DMS153 treated with DMSO at 0.1 percent for 48 hours (cell line): ENCODE measurements around the gene IRF9.
A peak's percentile ranks its signal among the peaks of the same experiment; 100 is the strongest.

ENCODE experiments used
- DNase-seq: peaks from one replicate; lab custom pipeline; 2025; ENCODE audit not compliant: unreplicated experiment; lab: John Stamatoyannopoulos, UW

The IRF9 gene

DNA sequence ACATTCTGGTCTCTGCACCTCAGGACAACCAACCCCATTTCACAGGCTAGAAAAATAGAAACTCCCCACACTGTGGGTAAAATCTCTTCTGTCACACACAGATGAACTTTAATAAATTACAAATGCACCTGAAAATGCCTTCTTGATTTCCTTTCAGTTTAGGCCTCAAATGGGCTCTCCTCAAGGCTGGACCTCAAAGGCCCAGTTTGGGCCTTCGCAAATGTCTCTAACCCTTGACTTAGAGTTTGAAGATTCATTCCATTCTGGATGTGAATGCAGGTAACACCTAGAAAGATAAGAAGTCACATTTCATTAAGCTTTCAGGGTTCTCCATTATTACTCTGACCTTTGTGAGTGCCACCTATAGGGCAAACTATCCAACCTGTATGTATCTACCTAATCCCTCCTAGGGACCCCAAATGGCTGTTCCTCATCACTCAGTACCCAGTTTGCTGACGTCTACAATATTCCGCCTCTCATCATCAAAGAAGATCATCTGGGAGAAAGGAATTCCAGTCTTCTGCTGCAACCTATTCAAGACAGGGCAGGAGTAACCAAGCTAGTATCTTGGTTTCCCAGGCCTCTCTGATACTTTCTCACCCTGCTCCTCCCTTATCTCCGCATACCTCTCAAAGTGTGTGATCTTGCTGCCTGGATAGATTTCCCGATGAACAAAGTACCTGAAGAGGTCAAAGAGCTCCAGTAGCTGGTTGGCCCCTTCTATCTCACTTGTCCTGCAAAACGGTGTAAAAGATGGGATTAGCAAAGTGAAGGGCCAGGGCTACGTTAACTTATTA is 53.0 kb downstream of the IRF9 start:
- no peak for DNase-seq

DNA sequence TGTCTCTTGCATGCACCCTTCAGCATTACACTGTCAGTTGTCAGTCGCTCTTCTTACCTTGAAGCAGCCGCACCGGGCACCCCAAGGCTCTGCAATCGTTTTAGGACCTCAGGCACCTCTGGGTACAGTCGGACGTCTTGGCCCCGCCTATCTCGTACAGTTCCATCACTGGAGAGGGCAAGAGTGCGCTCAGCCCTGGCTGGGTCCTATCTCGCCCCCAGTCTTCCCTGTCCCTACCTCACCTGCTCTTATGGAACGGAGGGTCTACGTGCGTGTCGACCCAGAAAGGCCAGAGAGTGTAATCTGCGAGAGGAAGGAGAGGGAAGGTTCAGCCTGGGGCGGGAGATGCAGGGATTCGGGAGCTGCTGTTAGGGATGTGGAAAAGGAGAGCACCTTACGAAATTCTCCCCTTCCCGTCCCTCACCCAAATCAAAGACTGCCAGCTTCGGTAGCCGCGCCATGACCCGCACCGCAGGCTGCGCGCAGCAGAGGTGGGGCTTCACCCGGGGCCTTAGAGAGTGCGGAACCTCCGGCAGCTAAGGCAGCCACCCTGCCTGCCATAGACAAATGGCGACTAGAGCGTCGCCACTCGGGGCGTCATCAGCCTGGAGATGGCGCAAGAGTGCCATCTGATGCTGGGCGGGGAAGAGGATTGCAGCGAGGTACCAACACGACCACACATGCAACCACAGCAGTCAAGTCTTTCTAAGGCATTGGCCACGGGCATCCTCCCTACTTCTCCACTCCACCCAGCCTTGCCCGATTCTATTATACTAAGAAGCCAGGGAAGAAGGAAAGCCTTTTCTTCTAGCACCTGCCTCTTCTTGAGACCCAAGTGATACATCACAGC is 54.7 kb downstream of the IRF9 start, which contains the start of gene MDP1:
TSS of gene MDP1 (minus strand) at position 572 of the 850 bp plus-strand sequence. CDS start at position 461, 111 bp downstream.
- DNase-seq: peak; percentile 68
